HepG2 (cell line): ENCODE measurements around the gene ATN1.

ENCODE experiments used
- CAMTA2 ChIP-seq: sonication (generic); formaldehyde crosslinking; IDR thresholded peaks from 2 replicates; pipeline ENCODE4 v1.4.0; 2020; ENCODE audit warnings: mild to moderate bottlenecking, missing genetic modification reagents, borderline replicate concordance
- EP300 ChIP-seq, 3 experiments: sonication (generic) in 1 of 3; formaldehyde crosslinking in 1 of 3; IDR thresholded peaks; 2 replicates each; pipeline versions ENCODE4 v1.5.1 to v1.6.1; 2011 to 2020; ENCODE audit warnings: low read depth in 2 of 3, low read length in 2 of 3, borderline replicate concordance in 1 of 3, improper control_type of control experiment in 1 of 3, mild to moderate bottlenecking in 1 of 3, missing genetic modification reagents in 1 of 3, moderate library complexity in 1 of 3
- FOXK2 ChIP-seq: fragments of 450-650 bp; IDR thresholded peaks from 2 replicates; pipeline ENCODE4 v1.6.1; 2016
- IRF2 ChIP-seq: IDR thresholded peaks from 2 replicates; pipeline ENCODE4 v1.6.1; 2018; ENCODE audit warnings: missing genetic modification reagents, missing compliant biosample characterization
- KLF13 ChIP-seq: sonication (generic); formaldehyde crosslinking; IDR thresholded peaks from 2 replicates; pipeline ENCODE4 v1.4.0; 2020; ENCODE audit warnings: mild to moderate bottlenecking, missing genetic modification reagents
- NR3C1 ChIP-seq: sonication (generic); formaldehyde crosslinking; IDR thresholded peaks from 2 replicates; pipeline ENCODE4 v1.4.0; 2020; ENCODE audit warnings: missing genetic modification reagents
- PAX8 ChIP-seq: sonication (generic); formaldehyde crosslinking; IDR thresholded peaks from 2 replicates; pipeline ENCODE4 v1.8.0; 2022; ENCODE audit warnings: mild to moderate bottlenecking, missing genetic modification reagents, borderline replicate concordance
- PTBP1 ChIP-seq: fragments of 200-400 bp; formaldehyde crosslinking; IDR thresholded peaks from 2 replicates; pipeline ENCODE4 v1.6.1; 2018; ENCODE audit warnings: low read length, low read depth; ENCODE audit not compliant: poor library complexity, severe bottlenecking
- RXRA ChIP-seq: sonication (generic); formaldehyde crosslinking; IDR thresholded peaks from 2 replicates; pipeline ENCODE4 v1.5.1; 2020; ENCODE audit warnings: missing genetic modification reagents
- SMARCC2 ChIP-seq: fragments of 450-650 bp; IDR thresholded peaks from 2 replicates; pipeline ENCODE4 v1.6.1; 2017; ENCODE audit warnings: antibody characterized with exemption, mild to moderate bottlenecking
- SNAPC5 ChIP-seq: sonication (generic); formaldehyde crosslinking; IDR thresholded peaks from 2 replicates; pipeline ENCODE4 v1.8.1; 2023; ENCODE audit warnings: mild to moderate bottlenecking, missing genetic modification reagents, borderline replicate concordance
- ZNF18 ChIP-seq: sonication (generic); formaldehyde crosslinking; IDR thresholded peaks from 2 replicates; pipeline ENCODE4 v1.8.0; 2022; ENCODE audit warnings: mild to moderate bottlenecking, missing genetic modification reagents; ENCODE audit not compliant: insufficient replicate concordance
- TF ChIP-seq, protein P1 (sequence below): IDR thresholded peaks from 2 replicates; pipeline ENCODE4 v1.6.1; 2016; ENCODE audit warnings: missing compliant biosample characterization, missing genetic modification reagents, borderline replicate concordance
- TF ChIP-seq, protein P2 (sequence below): sonication (generic); formaldehyde crosslinking; IDR thresholded peaks from 2 replicates; pipeline ENCODE4 v1.5.0; 2020; ENCODE audit warnings: mild to moderate bottlenecking, missing genetic modification reagents, moderate library complexity

DNA sequence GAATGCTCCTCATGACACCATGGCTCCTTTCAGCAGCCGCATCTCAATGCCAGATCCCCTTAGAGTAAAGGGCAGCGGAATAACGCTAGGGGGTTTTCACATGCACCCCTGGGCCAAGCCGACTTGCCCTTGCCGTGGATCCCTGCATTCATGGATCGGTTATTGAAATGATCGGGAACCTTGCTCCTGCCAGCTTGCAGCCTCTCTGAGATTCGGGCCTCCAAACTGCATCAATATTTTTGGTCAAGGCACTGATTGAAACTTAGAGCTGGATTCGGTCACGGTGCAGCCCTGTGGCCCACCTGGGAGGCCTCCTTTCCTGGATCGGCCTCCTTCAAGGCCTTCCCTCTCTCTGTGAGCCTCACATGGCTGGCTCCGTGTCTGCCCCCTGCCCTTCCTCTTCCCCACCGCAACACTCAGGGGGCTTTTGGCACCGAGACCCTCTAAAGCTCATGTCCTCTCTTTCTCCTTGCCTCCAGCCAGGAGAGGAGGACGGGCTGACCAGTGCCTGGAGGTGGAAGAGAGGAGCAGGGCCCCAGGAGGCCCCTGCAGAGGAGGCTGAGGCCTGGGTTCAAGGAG is 25.2 kb downstream of the ATN1 start:
- TF ChIP-seq, protein P1, sequence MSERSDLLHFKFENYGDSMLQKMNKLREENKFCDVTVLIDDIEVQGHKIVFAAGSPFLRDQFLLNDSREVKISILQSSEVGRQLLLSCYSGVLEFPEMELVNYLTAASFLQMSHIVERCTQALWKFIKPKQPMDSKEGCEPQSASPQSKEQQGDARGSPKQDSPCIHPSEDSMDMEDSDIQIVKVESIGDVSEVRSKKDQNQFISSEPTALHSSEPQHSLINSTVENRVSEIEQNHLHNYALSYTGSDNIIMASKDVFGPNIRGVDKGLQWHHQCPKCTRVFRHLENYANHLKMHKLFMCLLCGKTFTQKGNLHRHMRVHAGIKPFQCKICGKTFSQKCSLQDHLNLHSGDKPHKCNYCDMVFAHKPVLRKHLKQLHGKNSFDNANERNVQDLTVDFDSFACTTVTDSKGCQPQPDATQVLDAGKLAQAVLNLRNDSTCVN (CRISPR knock-in tag): no peak
- TF ChIP-seq CAMTA2 (CRISPR knock-in tag): no peak
- no peak for TF ChIP-seq ZNF18 (CRISPR knock-in tag)
- TF ChIP-seq NR3C1 (CRISPR knock-in tag): no peak
- TF ChIP-seq RXRA (CRISPR knock-in tag): no peak
- no peak for TF ChIP-seq SMARCC2
- no peak for TF ChIP-seq EP300 (IDR thresholded peaks at IDR 0.05; ENCODE audit: low read depth in 2 of 2, low read length in 2 of 2)
- no peak for TF ChIP-seq EP300 (CRISPR knock-in tag; IDR thresholded peaks at IDR 0.05; ENCODE audit: borderline replicate concordance)
- no peak for TF ChIP-seq IRF2 (CRISPR knock-in tag)
- TF ChIP-seq PTBP1: no peak
- TF ChIP-seq FOXK2: no peak
- TF ChIP-seq PAX8: no peak
- no peak for TF ChIP-seq KLF13 (CRISPR knock-in tag)
- no peak for TF ChIP-seq SNAPC5 (CRISPR knock-in tag)
- TF ChIP-seq, protein P2, sequence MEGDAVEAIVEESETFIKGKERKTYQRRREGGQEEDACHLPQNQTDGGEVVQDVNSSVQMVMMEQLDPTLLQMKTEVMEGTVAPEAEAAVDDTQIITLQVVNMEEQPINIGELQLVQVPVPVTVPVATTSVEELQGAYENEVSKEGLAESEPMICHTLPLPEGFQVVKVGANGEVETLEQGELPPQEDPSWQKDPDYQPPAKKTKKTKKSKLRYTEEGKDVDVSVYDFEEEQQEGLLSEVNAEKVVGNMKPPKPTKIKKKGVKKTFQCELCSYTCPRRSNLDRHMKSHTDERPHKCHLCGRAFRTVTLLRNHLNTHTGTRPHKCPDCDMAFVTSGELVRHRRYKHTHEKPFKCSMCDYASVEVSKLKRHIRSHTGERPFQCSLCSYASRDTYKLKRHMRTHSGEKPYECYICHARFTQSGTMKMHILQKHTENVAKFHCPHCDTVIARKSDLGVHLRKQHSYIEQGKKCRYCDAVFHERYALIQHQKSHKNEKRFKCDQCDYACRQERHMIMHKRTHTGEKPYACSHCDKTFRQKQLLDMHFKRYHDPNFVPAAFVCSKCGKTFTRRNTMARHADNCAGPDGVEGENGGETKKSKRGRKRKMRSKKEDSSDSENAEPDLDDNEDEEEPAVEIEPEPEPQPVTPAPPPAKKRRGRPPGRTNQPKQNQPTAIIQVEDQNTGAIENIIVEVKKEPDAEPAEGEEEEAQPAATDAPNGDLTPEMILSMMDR (CRISPR knock-in tag): no peak
